GM13976 (cell line): ENCODE results near the gene PRMT3.
"Not testable (repeated sequence)": the region's sequence is repeated elsewhere in the genome, so short reads cannot be mapped to it uniquely, and the experiment has no call there.

Experiments
- DNase-seq: peaks from one replicate; pipeline ENCODE4 v3.0.0; 2012; ENCODE audit warnings: low spot score
- in situ Hi-C: fragments of 300-500 bp; cut with MboI; formaldehyde crosslinking; loops from one replicate; pipeline ENCODE4 v1.12.0; 2022; ENCODE audit warnings: low sequenced_read_pairs, mixed read lengths, inconsistent platforms; ENCODE audit not compliant: unreplicated experiment
- TF ChIP-seq, protein P1 (sequence below): IDR thresholded peaks from 2 replicates; pipeline ENCODE4 v1.5.1; 2012; ENCODE audit warnings: borderline replicate concordance, mild to moderate bottlenecking; ENCODE audit not compliant: insufficient read depth; ENCODE audit errors: extremely low read depth, missing control alignments, control extremely low read depth

PRMT3 gene

DNA sequence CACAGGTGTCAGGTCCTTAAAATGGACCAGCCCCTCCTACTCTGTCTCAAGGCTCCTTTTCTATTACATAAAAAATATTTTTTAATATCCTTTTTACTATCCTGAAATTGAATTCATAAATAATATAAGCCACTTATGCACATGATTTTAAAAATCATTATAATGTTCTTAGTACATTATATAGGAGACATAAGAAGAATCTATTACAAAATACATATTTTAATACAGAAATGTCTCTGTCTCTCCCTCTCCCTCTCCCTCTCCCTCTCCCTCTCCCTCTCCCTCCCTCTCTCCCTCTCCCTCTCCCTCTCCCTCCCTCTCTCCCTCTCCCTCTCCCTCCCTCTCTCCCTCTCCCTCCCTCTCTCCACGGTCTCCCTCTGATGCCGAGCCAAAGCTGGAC, 159.9 kb downstream of the PRMT3 start:
- TF ChIP-seq, protein P1, sequence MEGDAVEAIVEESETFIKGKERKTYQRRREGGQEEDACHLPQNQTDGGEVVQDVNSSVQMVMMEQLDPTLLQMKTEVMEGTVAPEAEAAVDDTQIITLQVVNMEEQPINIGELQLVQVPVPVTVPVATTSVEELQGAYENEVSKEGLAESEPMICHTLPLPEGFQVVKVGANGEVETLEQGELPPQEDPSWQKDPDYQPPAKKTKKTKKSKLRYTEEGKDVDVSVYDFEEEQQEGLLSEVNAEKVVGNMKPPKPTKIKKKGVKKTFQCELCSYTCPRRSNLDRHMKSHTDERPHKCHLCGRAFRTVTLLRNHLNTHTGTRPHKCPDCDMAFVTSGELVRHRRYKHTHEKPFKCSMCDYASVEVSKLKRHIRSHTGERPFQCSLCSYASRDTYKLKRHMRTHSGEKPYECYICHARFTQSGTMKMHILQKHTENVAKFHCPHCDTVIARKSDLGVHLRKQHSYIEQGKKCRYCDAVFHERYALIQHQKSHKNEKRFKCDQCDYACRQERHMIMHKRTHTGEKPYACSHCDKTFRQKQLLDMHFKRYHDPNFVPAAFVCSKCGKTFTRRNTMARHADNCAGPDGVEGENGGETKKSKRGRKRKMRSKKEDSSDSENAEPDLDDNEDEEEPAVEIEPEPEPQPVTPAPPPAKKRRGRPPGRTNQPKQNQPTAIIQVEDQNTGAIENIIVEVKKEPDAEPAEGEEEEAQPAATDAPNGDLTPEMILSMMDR = no peak
- in situ Hi-C loops = no loop called here
- no peak for DNase-seq

DNA sequence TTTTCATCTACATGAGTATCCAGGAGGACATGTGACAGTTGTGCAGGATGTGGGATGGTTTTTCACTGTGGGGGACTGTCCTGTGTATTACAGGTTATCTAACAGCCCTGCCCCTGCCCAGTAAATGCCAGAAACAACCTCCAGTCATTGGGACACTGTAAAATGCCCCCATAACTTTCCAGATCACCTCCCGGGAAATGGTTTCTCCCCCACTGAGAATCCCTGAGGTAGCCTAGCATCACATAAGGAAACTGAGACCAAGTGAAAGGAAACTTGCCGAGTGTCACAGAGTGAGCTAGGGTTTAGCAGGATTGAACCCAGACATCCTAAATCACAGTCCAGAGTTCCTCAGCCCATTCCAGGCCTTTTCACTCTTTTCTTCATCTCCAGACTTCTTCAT, 163.6 kb downstream of the PRMT3 start:
- no peak for DNase-seq
- TF ChIP-seq, protein P1 = no peak
- in situ Hi-C loops = no loop called here

DNA sequence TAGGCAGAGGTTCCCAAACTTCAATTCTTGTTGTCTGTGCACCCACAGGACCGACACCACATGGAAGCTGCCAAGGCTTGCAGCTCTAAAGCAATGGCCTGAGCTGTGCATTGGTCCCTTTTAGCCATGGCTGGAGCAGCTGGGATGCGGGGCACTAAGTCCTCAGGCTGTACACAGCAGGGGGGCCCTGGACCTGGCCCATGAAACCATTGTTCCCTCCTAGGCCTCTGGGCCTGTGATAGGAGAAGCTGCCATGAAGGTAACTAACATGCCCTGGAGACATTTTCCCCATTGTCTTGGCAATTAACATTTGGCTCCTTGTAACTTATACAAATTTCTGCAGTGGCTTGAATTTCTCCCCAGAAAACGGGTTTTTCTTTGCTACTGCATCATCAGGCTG, 168.3 kb downstream of the PRMT3 start:
- TF ChIP-seq, protein P1 = no peak
- DNase-seq = no peak
- in situ Hi-C loops = no loop called here

DNA sequence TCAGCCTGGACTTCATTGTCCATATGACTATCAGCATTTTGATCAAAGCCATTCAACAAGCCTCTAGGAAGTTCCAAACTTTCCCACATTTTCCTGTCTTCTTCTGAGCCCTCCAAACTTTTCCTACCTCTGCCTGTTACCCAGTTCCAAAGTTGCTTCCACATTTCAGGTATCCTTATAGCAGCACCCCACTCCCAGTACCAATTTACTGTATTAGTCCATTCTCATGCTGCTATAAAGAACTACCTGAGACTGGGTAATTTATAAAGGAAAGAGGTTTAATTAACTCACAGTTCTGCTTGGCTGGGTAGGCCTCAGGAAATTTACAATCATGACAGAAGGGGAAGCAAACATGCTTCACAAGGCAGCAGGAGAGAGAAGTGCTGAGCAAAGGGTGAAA, 168.9 kb downstream of the PRMT3 start:
- DNase-seq, in situ Hi-C loops: not testable (repeated sequence)

DNA sequence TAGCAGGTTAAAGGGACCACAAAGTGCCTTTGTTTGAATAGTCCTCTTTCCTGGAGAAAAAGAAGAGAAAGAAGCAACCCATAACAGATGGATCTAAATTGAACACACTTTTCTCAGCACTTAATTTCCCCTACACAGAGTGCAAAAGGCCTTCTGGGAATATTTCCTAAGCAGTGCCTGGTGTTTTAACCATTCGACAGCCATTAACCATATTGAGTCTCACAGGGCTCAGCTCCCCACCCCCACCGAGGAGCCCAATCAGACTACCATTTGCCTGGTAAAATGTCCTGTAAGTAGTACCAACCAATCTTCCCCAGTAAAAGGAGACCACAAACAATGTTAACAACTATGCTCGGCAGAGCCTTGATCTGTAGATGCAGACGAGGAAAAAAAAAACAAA, 171.2 kb downstream of the PRMT3 start:
- in situ Hi-C loops = no loop called here
- no peak for DNase-seq
- TF ChIP-seq, protein P1 = no peak
